HEK293 (cell line): ENCODE measurements around the gene CSGALNACT2.

Experiments
- CTCF ChIA-PET: fragments of 350-600 bp; formaldehyde crosslinking; extraction: SDS; loops from one replicate; lab custom pipeline; 2021; ENCODE audit warnings: antibody characterized with exemption; lab: Yijun Ruan, JAX
- POLR2A ChIA-PET: fragments of 300-600 bp; formaldehyde crosslinking; extraction: SDS; loops from one replicate; lab custom pipeline; 2020; ENCODE audit warnings: antibody characterized with exemption, inconsistent platforms; lab: Yijun Ruan, JAX
- H3K27ac ChIP-seq: fragments of 200-500 bp; sonication (Bioruptor generic); 2 replicates; pipeline ENCODE4 v1.5.1; 2014; ENCODE audit warnings: low read depth, low read length, control low read depth, inconsistent platforms; ENCODE audit errors: extremely low read depth
- H3K36me3 ChIP-seq, 2 experiments: fragments of 200-500 bp in 1 of 2; sonication (Bioruptor generic) in 1 of 2; 1 replicate in 1 of 2; 2 replicates in 1 of 2; pipeline ENCODE4 v1.5.1; 2014 to 2017; ENCODE audit warnings: inconsistent platforms in 2 of 2, low read length in 2 of 2; ENCODE audit not compliant: control insufficient read depth in 2 of 2, insufficient read depth in 1 of 2
- H3K4me1 ChIP-seq: fragments of 200-500 bp; sonication (Bioruptor generic); 2 replicates; pipeline ENCODE4 v1.5.1; 2014; ENCODE audit warnings: mild to moderate bottlenecking, low read length, inconsistent platforms; ENCODE audit not compliant: control insufficient read depth, insufficient read depth
- H3K4me3 ChIP-seq: 2 replicates; pipeline ENCODE4 v1.5.1; 2011; ENCODE audit warnings: low read depth, mild to moderate bottlenecking, control low read depth, low read length, moderate library complexity
- H3K9me3 ChIP-seq: fragments of 200-500 bp; sonication (Bioruptor generic); 2 replicates; pipeline ENCODE4 v1.5.1; 2014; ENCODE audit warnings: low read depth, low read length, inconsistent platforms; ENCODE audit not compliant: control insufficient read depth, insufficient read depth
- GFI1B ChIP-seq: fragments of 450-650 bp; formaldehyde crosslinking; IDR thresholded peaks from 2 replicates; pipeline ENCODE4 v1.5.1; 2016; ENCODE audit warnings: missing biosample characterization, missing genetic modification characterization
- IKZF3 ChIP-seq: fragments of 450-650 bp; IDR thresholded peaks from 2 replicates; pipeline ENCODE4 v1.5.0; 2018; ENCODE audit warnings: missing biosample characterization, mild to moderate bottlenecking, missing genetic modification characterization, moderate library complexity
- MYNN ChIP-seq: fragments of 450-650 bp; formaldehyde crosslinking; IDR thresholded peaks from 2 replicates; pipeline ENCODE4 v1.5.1; 2016; ENCODE audit warnings: missing biosample characterization, missing genetic modification characterization, borderline replicate concordance
- PBX3 ChIP-seq: sonication (generic); formaldehyde crosslinking; IDR thresholded peaks from 2 replicates; pipeline ENCODE4 v1.8.1; 2022; ENCODE audit warnings: mild to moderate bottlenecking, moderate library complexity, missing genetic modification reagents
- TSHZ1 ChIP-seq: fragments of 450-650 bp; formaldehyde crosslinking; IDR thresholded peaks from 2 replicates; pipeline ENCODE4 v1.5.1; 2016; ENCODE audit warnings: missing biosample characterization, missing genetic modification characterization, borderline replicate concordance
- ZBTB44 ChIP-seq: fragments of 450-650 bp; IDR thresholded peaks from 2 replicates; pipeline ENCODE4 v1.5.1; 2018; ENCODE audit warnings: missing biosample characterization, mild to moderate bottlenecking, missing genetic modification characterization
- ZNF121 ChIP-seq: fragments of 450-650 bp; formaldehyde crosslinking; IDR thresholded peaks from 2 replicates; pipeline ENCODE4 v1.5.1; 2016; ENCODE audit warnings: missing biosample characterization, missing genetic modification characterization
- ZNF16 ChIP-seq: fragments of 450-650 bp; formaldehyde crosslinking; IDR thresholded peaks from 2 replicates; pipeline ENCODE4 v1.5.1; 2016; ENCODE audit warnings: low read depth, missing biosample characterization, missing genetic modification characterization
- ZNF214 ChIP-seq: fragments of 450-650 bp; formaldehyde crosslinking; IDR thresholded peaks from 2 replicates; pipeline ENCODE4 v1.5.1; 2017; ENCODE audit warnings: missing biosample characterization, mild to moderate bottlenecking, missing genetic modification characterization, borderline replicate concordance
- ZNF221 ChIP-seq: fragments of 450-650 bp; formaldehyde crosslinking; IDR thresholded peaks from 2 replicates; pipeline ENCODE4 v1.5.1; 2017; ENCODE audit warnings: missing biosample characterization, missing genetic modification characterization, borderline replicate concordance
- ZNF266 ChIP-seq: fragments of 450-650 bp; formaldehyde crosslinking; IDR thresholded peaks from 2 replicates; pipeline ENCODE4 v1.5.1; 2016; ENCODE audit warnings: missing biosample characterization, missing genetic modification characterization, low read depth
- ZNF341 ChIP-seq: fragments of 450-650 bp; formaldehyde crosslinking; IDR thresholded peaks from 2 replicates; pipeline ENCODE4; 2016; ENCODE audit warnings: low read depth, missing biosample characterization, missing genetic modification characterization
- ZNF416 ChIP-seq: fragments of 450-650 bp; formaldehyde crosslinking; IDR thresholded peaks from 2 replicates; pipeline ENCODE4 v1.5.1; 2016; ENCODE audit warnings: missing biosample characterization, missing genetic modification characterization
- ZNF548 ChIP-seq: fragments of 450-650 bp; formaldehyde crosslinking; IDR thresholded peaks from 2 replicates; pipeline ENCODE4 v1.5.1; 2016; ENCODE audit warnings: missing biosample characterization, missing genetic modification characterization
- ZNF645 ChIP-seq: fragments of 450-650 bp; formaldehyde crosslinking; IDR thresholded peaks from 2 replicates; pipeline ENCODE4; 2016; ENCODE audit warnings: missing biosample characterization, missing genetic modification characterization
- ZNF664 ChIP-seq: fragments of 450-650 bp; formaldehyde crosslinking; IDR thresholded peaks from 2 replicates; pipeline ENCODE4 v1.5.1; 2016; ENCODE audit warnings: missing biosample characterization, missing genetic modification characterization
- ZNF677 ChIP-seq: fragments of 450-650 bp; IDR thresholded peaks from 2 replicates; pipeline ENCODE4 v1.5.0; 2018; ENCODE audit warnings: missing biosample characterization, mild to moderate bottlenecking, missing genetic modification characterization, moderate library complexity

CSGALNACT2 gene

GRCh38 chr10:43131906-43132305 lies 6.3 kb upstream of the CSGALNACT2 start:
- POLR2A ChIA-PET: no interaction called here
- Histone ChIP-seq H3K4me3 (no peak overlapping the region), H3K27ac (no peak overlapping the region), H3K9me3 (no peaks in the 10 kb centered on the region), H3K36me3 (no peaks in the 10 kb centered on the region), H3K4me1 (peaks cover 4% of the 10 kb centered on the region; the same call in 1 of the 2 replicates)
- TF ChIP-seq ZNF121 (no peak), ZNF416 (tag by site-specific recombination) (no peak), ZNF548 (tag by site-specific recombination) (no peak), ZNF645 (tag by site-specific recombination) (no peak), MYNN (tag by site-specific recombination) (no peak), PBX3 (CRISPR knock-in tag) (no peak), ZNF341 (no peak), ZNF266 (tag by site-specific recombination) (no peak), ZNF16 (tag by site-specific recombination) (no peak), ZNF664 (tag by site-specific recombination) (no peak), ZNF221 (tag by site-specific recombination) (no peak), IKZF3 (tag by site-specific recombination) (no peak), GFI1B (tag by site-specific recombination) (no peak), ZBTB44 (tag by site-specific recombination) (no peak), ZNF214 (tag by site-specific recombination) (no peak), ZNF677 (tag by site-specific recombination) (no peak), TSHZ1 (tag by site-specific recombination) (no peak)
- TF ChIP-seq, all 188 proteins: peak for 0
- CTCF ChIA-PET: no interaction called here
